HL-60 (cell line): ENCODE measurements around the gene ADGRG7.

Experiments used
- DNase-seq, 2 experiments: peaks; one replicate each; pipeline ENCODE4 v3.0.0-alpha.2; 2010 to 2020; ENCODE audit warnings: low read depth in 1 of 2, low spot score in 1 of 2
- H3K27ac ChIP-seq: fragments of 250-450 bp; sonication (Bioruptor Pico); replicated peaks from 2 replicates; pipeline ENCODE4 v1.5.1; 2020; ENCODE audit warnings: mild to moderate bottlenecking, moderate library complexity
- H3K27me3 ChIP-seq: fragments of 250-450 bp; sonication (Bioruptor Pico); 2 replicates; pipeline ENCODE4 v1.5.1; 2021; ENCODE audit warnings: mild to moderate bottlenecking, moderate library complexity; ENCODE audit not compliant: insufficient read depth, poor library complexity, severe bottlenecking
- H3K4me3 ChIP-seq: replicated peaks from 2 replicates; pipeline ENCODE4 v1.5.1; 2011; ENCODE audit warnings: mild to moderate bottlenecking, control low read depth, low read length; ENCODE audit not compliant: insufficient read depth
- GABPA ChIP-seq: IDR thresholded peaks from 2 replicates; pipeline ENCODE4 v1.6.1; 2012; ENCODE audit warnings: low read depth
- POLR2AphosphoS5 ChIP-seq: IDR thresholded peaks from 2 replicates; pipeline ENCODE4 v1.6.1; 2012; ENCODE audit warnings: low read depth
- SPI1 ChIP-seq: IDR thresholded peaks from 2 replicates; pipeline ENCODE4 v1.6.1; 2012; ENCODE audit warnings: low read depth, mild to moderate bottlenecking, borderline replicate concordance
- TF ChIP-seq, protein P1 (sequence below): IDR thresholded peaks from one replicate; pipeline ENCODE4 v1.5.1; 2011; ENCODE audit warnings: low read length, control low read depth, inconsistent platforms; ENCODE audit not compliant: insufficient read depth
- TF ChIP-seq, protein P2 (sequence below): IDR thresholded peaks from 2 replicates; pipeline ENCODE4 v1.6.1; 2012; ENCODE audit warnings: low read depth; ENCODE audit not compliant: insufficient replicate concordance

The ADGRG7 gene

DNA sequence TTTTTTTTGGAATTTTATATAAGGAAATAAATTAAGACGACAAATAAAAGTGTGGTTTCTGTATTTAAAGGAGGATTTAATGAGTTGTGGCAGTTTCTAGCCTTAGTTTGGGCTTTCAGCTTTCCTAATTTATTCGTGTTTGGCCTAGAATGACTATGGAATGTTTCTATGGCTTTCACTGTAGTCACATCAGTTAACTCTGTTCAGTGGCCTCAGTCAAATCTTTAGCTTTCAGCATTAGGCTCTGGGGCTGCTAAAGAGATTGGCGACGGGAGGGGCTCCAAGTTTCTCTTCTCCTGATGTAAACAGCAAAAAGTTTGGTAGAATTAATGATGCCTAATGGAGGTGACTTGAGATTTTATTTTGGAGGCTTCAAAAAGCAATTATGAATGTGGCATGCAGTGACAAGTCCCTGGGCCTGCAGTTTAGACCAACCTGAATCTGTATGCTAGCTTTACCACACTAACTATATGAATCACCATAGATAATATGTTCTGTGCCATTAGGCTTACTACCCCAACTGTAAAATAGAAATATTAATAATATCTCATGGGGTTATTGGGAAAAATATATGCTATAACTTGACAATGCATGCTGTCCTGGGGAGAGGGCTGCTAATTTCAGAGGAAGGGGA, 47.1 kb upstream of the ADGRG7 start:
- Histone ChIP-seq H3K27me3 (no peaks in the 10 kb centered on the region), H3K27ac (no peak overlapping the region), H3K4me3 (no peak overlapping the region)
- DNase-seq = no peak
- TF ChIP-seq POLR2AphosphoS5 = no peak
- TF ChIP-seq, protein P1, sequence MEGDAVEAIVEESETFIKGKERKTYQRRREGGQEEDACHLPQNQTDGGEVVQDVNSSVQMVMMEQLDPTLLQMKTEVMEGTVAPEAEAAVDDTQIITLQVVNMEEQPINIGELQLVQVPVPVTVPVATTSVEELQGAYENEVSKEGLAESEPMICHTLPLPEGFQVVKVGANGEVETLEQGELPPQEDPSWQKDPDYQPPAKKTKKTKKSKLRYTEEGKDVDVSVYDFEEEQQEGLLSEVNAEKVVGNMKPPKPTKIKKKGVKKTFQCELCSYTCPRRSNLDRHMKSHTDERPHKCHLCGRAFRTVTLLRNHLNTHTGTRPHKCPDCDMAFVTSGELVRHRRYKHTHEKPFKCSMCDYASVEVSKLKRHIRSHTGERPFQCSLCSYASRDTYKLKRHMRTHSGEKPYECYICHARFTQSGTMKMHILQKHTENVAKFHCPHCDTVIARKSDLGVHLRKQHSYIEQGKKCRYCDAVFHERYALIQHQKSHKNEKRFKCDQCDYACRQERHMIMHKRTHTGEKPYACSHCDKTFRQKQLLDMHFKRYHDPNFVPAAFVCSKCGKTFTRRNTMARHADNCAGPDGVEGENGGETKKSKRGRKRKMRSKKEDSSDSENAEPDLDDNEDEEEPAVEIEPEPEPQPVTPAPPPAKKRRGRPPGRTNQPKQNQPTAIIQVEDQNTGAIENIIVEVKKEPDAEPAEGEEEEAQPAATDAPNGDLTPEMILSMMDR = no peak
- TF ChIP-seq SPI1 = no peak
- TF ChIP-seq, protein P2, sequence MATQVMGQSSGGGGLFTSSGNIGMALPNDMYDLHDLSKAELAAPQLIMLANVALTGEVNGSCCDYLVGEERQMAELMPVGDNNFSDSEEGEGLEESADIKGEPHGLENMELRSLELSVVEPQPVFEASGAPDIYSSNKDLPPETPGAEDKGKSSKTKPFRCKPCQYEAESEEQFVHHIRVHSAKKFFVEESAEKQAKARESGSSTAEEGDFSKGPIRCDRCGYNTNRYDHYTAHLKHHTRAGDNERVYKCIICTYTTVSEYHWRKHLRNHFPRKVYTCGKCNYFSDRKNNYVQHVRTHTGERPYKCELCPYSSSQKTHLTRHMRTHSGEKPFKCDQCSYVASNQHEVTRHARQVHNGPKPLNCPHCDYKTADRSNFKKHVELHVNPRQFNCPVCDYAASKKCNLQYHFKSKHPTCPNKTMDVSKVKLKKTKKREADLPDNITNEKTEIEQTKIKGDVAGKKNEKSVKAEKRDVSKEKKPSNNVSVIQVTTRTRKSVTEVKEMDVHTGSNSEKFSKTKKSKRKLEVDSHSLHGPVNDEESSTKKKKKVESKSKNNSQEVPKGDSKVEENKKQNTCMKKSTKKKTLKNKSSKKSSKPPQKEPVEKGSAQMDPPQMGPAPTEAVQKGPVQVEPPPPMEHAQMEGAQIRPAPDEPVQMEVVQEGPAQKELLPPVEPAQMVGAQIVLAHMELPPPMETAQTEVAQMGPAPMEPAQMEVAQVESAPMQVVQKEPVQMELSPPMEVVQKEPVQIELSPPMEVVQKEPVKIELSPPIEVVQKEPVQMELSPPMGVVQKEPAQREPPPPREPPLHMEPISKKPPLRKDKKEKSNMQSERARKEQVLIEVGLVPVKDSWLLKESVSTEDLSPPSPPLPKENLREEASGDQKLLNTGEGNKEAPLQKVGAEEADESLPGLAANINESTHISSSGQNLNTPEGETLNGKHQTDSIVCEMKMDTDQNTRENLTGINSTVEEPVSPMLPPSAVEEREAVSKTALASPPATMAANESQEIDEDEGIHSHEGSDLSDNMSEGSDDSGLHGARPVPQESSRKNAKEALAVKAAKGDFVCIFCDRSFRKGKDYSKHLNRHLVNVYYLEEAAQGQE = no peak
- no peak for TF ChIP-seq GABPA

DNA sequence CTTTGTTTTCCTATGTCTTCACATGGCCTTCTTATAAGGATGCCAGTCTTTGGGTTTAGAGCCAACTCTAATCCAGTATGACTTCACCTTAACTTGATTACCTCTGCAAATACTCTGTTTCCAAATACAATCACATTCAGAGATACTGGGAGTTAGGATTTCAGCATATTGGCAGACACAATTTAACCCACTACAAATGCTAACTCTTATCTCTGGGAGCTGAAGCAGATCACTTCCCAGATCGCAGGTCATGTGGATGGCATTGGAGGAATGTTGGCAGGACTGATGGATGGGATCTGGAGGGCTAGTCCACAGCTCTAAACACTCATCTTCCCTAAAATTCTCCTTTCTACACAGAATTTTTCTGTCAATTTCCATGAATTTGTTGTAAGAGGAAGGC, 46.2 kb upstream of the ADGRG7 start:
- Histone ChIP-seq H3K27ac (no peak overlapping the region), H3K4me3 (no peak overlapping the region), H3K27me3 (no peaks in the 10 kb centered on the region)
- DNase-seq = no peak
- TF ChIP-seq, protein P1 = no peak
- TF ChIP-seq, protein P2 = no peak
- TF ChIP-seq POLR2AphosphoS5 = no peak
- no peak for TF ChIP-seq SPI1
- TF ChIP-seq GABPA = no peak

DNA sequence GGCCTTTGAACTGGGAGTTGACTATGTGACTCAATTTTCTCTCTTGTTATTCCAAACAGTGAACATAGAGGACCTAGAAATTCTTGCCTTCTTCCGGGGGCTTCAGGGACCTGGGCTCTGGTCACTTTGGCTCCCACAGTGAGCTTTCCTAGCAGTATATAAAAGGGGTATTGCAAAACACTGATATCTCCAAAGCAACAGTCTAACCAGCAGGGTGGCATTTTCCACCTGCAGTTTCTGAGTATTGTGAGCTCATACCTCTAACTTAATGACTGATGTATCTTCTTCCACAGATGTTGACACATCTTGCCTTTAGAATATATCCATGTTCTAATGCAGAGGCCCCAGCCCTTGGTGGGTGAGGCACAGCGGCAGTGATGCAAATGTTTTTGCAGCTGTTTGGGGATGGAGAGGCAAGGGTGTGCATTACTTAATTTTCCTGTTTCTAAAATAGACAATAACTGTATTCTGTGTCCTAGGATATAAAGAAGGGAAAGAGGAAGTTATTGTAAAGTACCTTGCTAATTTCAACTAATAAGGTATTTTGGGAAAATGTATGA, 45.7 kb upstream of the ADGRG7 start:
- H3K27ac ChIP-seq = no peak overlapping the region
- no peak for DNase-seq
- H3K27me3 ChIP-seq = no peaks in the 10 kb centered on the region
- no peak overlapping the region for H3K4me3 ChIP-seq
- TF ChIP-seq POLR2AphosphoS5 = no peak
- TF ChIP-seq, protein P1 = no peak
- TF ChIP-seq, protein P2 = no peak
- no peak for TF ChIP-seq SPI1
- TF ChIP-seq GABPA = no peak
